Stimulated activated CD4-positive, alpha-beta T cell treated with anti-CD3 and anti-CD28 coated beads, TNF-alpha, amount 100 ng/mL, for 4 hours (primary cell): ENCODE measurements around the gene PARL.
"Not testable (repeated sequence)": the region's sequence is repeated elsewhere in the genome, so short reads cannot be mapped to it uniquely, and the experiment has no call there.

Experiments used
- DNase-seq, 3 experiments: peaks; one replicate each; pipeline ENCODE4 v3.0.0-alpha.2; 2020; ENCODE audit warnings: low read depth in 3 of 3

The PARL gene

GRCh38 chr3:183904833-183905780, 20.4 kb upstream of the PARL start:
- DNase-seq = no peak

GRCh38 chr3:183898028-183898431, 13.3 kb upstream of the PARL start:
- no peak for DNase-seq

GRCh38 chr3:183897606-183898005, 12.9 kb upstream of the PARL start:
- DNase-seq = no peak

GRCh38 chr3:183896610-183897009, 11.9 kb upstream of the PARL start:
- no peak for DNase-seq

- no peak for DNase-seq
Observed at GRCh38 chr3:183896184-183896583, 11.5 kb upstream of the PARL start.

- no peak for DNase-seq
Observed at GRCh38 chr3:183895774-183896173, 11.1 kb upstream of the PARL start.

GRCh38 chr3:183895296-183895695, 10.6 kb upstream of the PARL start:
- no peak for DNase-seq

- DNase-seq = no peak
Observed at GRCh38 chr3:183892610-183893214, 8.0 kb upstream of the PARL start.

GRCh38 chr3:183885766-183886165, 1.1 kb upstream of the PARL start:
- no peak for DNase-seq

- DNase-seq = no peak
Observed at GRCh38 chr3:183884097-183884426, 618 bp downstream of the PARL start.

GRCh38 chr3:183883291-183884096, 1.2 kb downstream of the PARL start:
- DNase-seq = no peak

GRCh38 chr3:183880121-183880520, 4.6 kb downstream of the PARL start:
- DNase-seq = no peak

GRCh38 chr3:183879243-183879642, 5.4 kb downstream of the PARL start:
- no peak for DNase-seq

- DNase-seq = no peak
Observed at GRCh38 chr3:183878071-183878470, 6.6 kb downstream of the PARL start.

GRCh38 chr3:183877227-183877626, 7.5 kb downstream of the PARL start:
- not testable (repeated sequence) for DNase-seq

- DNase-seq = no peak
Observed at GRCh38 chr3:183875411-183875810, 9.3 kb downstream of the PARL start.

GRCh38 chr3:183873914-183874313, 10.8 kb downstream of the PARL start:
- no peak for DNase-seq

- no peak for DNase-seq
Observed at GRCh38 chr3:183871541-183871940, 13.1 kb downstream of the PARL start.

GRCh38 chr3:183870563-183870962, 14.1 kb downstream of the PARL start:
- DNase-seq = no peak

- no peak for DNase-seq
Observed at GRCh38 chr3:183868796-183869195, 15.9 kb downstream of the PARL start.

GRCh38 chr3:183862610-183863009, 22.1 kb downstream of the PARL start:
- DNase-seq = no peak

GRCh38 chr3:183857863-183858262, 26.8 kb downstream of the PARL start:
- DNase-seq = no peak
